Measurements from ENCODE around the gene DNAJC11.

The DNAJC11 gene

GRCh38 chr1:6652986-6653385, 48.6 kb downstream of the DNAJC11 start:
- Histone ChIP-seq H3K9ac (no peak overlapping the region), H3K4me1 (ENCODE audit: low read depth, poor library complexity, severe bottlenecking) (no peaks in the 10 kb centered on the region), H3K27ac (no peak overlapping the region), H4K20me1 (ENCODE audit: insufficient read depth) (no peaks in the 10 kb centered on the region), H3K36me3 (ENCODE audit: insufficient read depth) (peaks cover 4% of the 10 kb centered on the region; the same call in 1 of the 2 replicates), H2AFZ (ENCODE audit: low read depth) (no peak overlapping the region), H3K4me2 (no peak overlapping the region), H3K79me2 (ENCODE audit: insufficient read depth, low read depth) (peaks cover 4% of the 10 kb centered on the region; the same call in 1 of the 2 replicates), H3K27me3 (ENCODE audit: insufficient read depth, low read depth) (no peaks in the 10 kb centered on the region), H3K4me3 (IDR thresholded peaks at IDR 0.05; ENCODE audit: insufficient read depth, low read depth, low read length) (no peak overlapping the region)
- TF ChIP-seq CTCF (conservative IDR thresholded peaks at IDR 0.05; ENCODE audit: low read depth, low read length): no peak

- no peak for TF ChIP-seq CTCF (conservative IDR thresholded peaks at IDR 0.05; ENCODE audit: low read depth, low read length)
- Histone ChIP-seq H3K27me3 (ENCODE audit: insufficient read depth, low read depth) (no peaks in the 10 kb centered on the region), H4K20me1 (ENCODE audit: insufficient read depth) (no peaks in the 10 kb centered on the region), H3K9ac (no peak overlapping the region), H3K27ac (no peak overlapping the region), H2AFZ (ENCODE audit: low read depth) (no peak overlapping the region), H3K36me3 (ENCODE audit: insufficient read depth) (peaks cover 4% of the 10 kb centered on the region; the same call in 1 of the 2 replicates), H3K4me2 (no peak overlapping the region), H3K79me2 (ENCODE audit: insufficient read depth, low read depth) (peaks cover 4% of the 10 kb centered on the region; the same call in 1 of the 2 replicates), H3K4me1 (ENCODE audit: low read depth, poor library complexity, severe bottlenecking) (no peaks in the 10 kb centered on the region), H3K4me3 (IDR thresholded peaks at IDR 0.05; ENCODE audit: insufficient read depth, low read depth, low read length) (no peak overlapping the region)
Observed at GRCh38 chr1:6651909-6652308, 49.7 kb downstream of the DNAJC11 start.

- no peak overlapping the region for H2AFZ ChIP-seq (ENCODE audit: low read depth)
- no peak overlapping the region for H3K4me3 ChIP-seq (IDR thresholded peaks at IDR 0.05; ENCODE audit: insufficient read depth, low read depth, low read length)
- H3K79me2 ChIP-seq (ENCODE audit: insufficient read depth, low read depth): no peaks in the 10 kb centered on the region
- H3K27me3 ChIP-seq (ENCODE audit: insufficient read depth, low read depth): no peaks in the 10 kb centered on the region
- no peak overlapping the region for H3K27ac ChIP-seq
- H4K20me1 ChIP-seq (ENCODE audit: insufficient read depth): no peaks in the 10 kb centered on the region
- no peaks in the 10 kb centered on the region; the same call in 1 of the 2 replicates for H3K36me3 ChIP-seq (ENCODE audit: insufficient read depth)
- H3K4me2 ChIP-seq: no peak overlapping the region
- H3K9ac ChIP-seq: no peak overlapping the region
- TF ChIP-seq CTCF (conservative IDR thresholded peaks at IDR 0.05; ENCODE audit: low read depth, low read length): no peak
- no peaks in the 10 kb centered on the region for H3K4me1 ChIP-seq (ENCODE audit: low read depth, poor library complexity, severe bottlenecking)
Observed at GRCh38 chr1:6648556-6648955, 53.1 kb downstream of the DNAJC11 start.

- Histone ChIP-seq H3K4me1 (ENCODE audit: low read depth, poor library complexity, severe bottlenecking) (no peaks in the 10 kb centered on the region), H3K4me2 (no peak overlapping the region), H3K9ac (no peak overlapping the region), H4K20me1 (ENCODE audit: insufficient read depth) (no peaks in the 10 kb centered on the region), H3K36me3 (ENCODE audit: insufficient read depth) (no peaks in the 10 kb centered on the region; the same call in 1 of the 2 replicates), H3K27ac (no peak overlapping the region), H3K27me3 (ENCODE audit: insufficient read depth, low read depth) (no peaks in the 10 kb centered on the region), H3K4me3 (IDR thresholded peaks at IDR 0.05; ENCODE audit: insufficient read depth, low read depth, low read length) (no peak overlapping the region), H3K79me2 (ENCODE audit: insufficient read depth, low read depth) (no peaks in the 10 kb centered on the region), H2AFZ (ENCODE audit: low read depth) (no peak overlapping the region)
- peak; percentile 79 for TF ChIP-seq CTCF (conservative IDR thresholded peaks at IDR 0.05; ENCODE audit: low read depth, low read length)
Observed at GRCh38 chr1:6646499-6647148, 55.0 kb downstream of the DNAJC11 start.

Measured in KMS-11 (cell line).